ENCODE results near the gene ZNF221. TPM values are rescaled to one million over a fixed set of nuclear protein-coding genes. Genes with fewer than 3 reads are reported as not detected.

The ZNF221 gene
- total RNA-seq, 1 donor from 2014 or later, result 12.2 TPM

GRCh38 chr19:44007473-44007872, 56.4 kb downstream of the ZNF221 start:
- no peak for TF ChIP-seq CTCF (conservative IDR thresholded peaks at IDR 0.05)
- DNase-seq (ENCODE audit: extremely low spot score, unreplicated experiment), result no peak
- Mint-ChIP-seq H3K4me1 (ENCODE audit: unreplicated experiment) (peaks cover 10% of the 10 kb centered on the region), H3K4me3 (no peak overlapping the region), H3K9me3 (peaks cover 21% of the 10 kb centered on the region), H3K27me3 (no peaks in the 10 kb centered on the region), H3K27ac (no peak overlapping the region), H3K36me3 (peaks cover 62% of the 10 kb centered on the region)

- H3K27me3 Mint-ChIP-seq, result no peaks in the 10 kb centered on the region
- no peak for DNase-seq (ENCODE audit: extremely low spot score, unreplicated experiment)
- peaks cover 67% of the 10 kb centered on the region for H3K36me3 Mint-ChIP-seq
- H3K4me1 Mint-ChIP-seq (ENCODE audit: unreplicated experiment), result no peaks in the 10 kb centered on the region
- H3K4me3 Mint-ChIP-seq, result no peak overlapping the region
- H3K27ac Mint-ChIP-seq, result no peak overlapping the region
- peaks cover 31% of the 10 kb centered on the region for H3K9me3 Mint-ChIP-seq
- TF ChIP-seq CTCF (conservative IDR thresholded peaks at IDR 0.05), result no peak
Observed at GRCh38 chr19:44010468-44010867, 59.4 kb downstream of the ZNF221 start.

Other genes starting within 250 kb of the ZNF221 start
- gene IRGC, start 235.2 kb upstream of the ZNF221 start, total RNA-seq (ENCODE audit: low replicate concordance), result not detected in 2 replicates
- 44.5 and 64.9 TPM in 2 replicates for gene SMG9, start 196.3 kb upstream of the ZNF221 start, total RNA-seq (ENCODE audit: low replicate concordance)
- 1.6 and 7.7 TPM in 2 replicates for gene KCNN4, start 170.3 kb upstream of the ZNF221 start, total RNA-seq (ENCODE audit: low replicate concordance)
- gene LYPD5, start 148.8 kb upstream of the ZNF221 start, total RNA-seq (ENCODE audit: low replicate concordance), result 0.85 and 3.9 TPM in 2 replicates
- 13.1 and 18.2 TPM in 2 replicates for gene ZNF283, start 123.9 kb upstream of the ZNF221 start, total RNA-seq (ENCODE audit: low replicate concordance)
- 5.4 and 7.5 TPM in 2 replicates for gene ZNF404, start 67.3 kb upstream of the ZNF221 start, total RNA-seq (ENCODE audit: low replicate concordance)
- 13.9 and 19.2 TPM in 2 replicates for gene ZNF45, start 15.9 kb upstream of the ZNF221 start, total RNA-seq (ENCODE audit: low replicate concordance)
- gene ZNF155, start 33.0 kb downstream of the ZNF221 start, total RNA-seq (ENCODE audit: low replicate concordance), result 9.8 and 10.3 TPM in 2 replicates
- 5.0 and 6.5 TPM in 2 replicates for gene ZNF230, start 51.7 kb downstream of the ZNF221 start, total RNA-seq (ENCODE audit: low replicate concordance)
- 6.7 and 7.9 TPM in 2 replicates for gene ZNF222, start 74.2 kb downstream of the ZNF221 start, total RNA-seq (ENCODE audit: low replicate concordance)
- gene ZNF223, start 100.8 kb downstream of the ZNF221 start, total RNA-seq (ENCODE audit: low replicate concordance), result 8.4 and 10.0 TPM in 2 replicates
- gene ZNF284, start 120.9 kb downstream of the ZNF221 start, total RNA-seq (ENCODE audit: low replicate concordance), result 4.9 and 5.2 TPM in 2 replicates
- gene ZNF224, start 143.1 kb downstream of the ZNF221 start, total RNA-seq (ENCODE audit: low replicate concordance), result 28.9 and 32.8 TPM in 2 replicates
- gene ZNF225, start 162.2 kb downstream of the ZNF221 start, total RNA-seq (ENCODE audit: low replicate concordance), result 5.8 and 8.4 TPM in 2 replicates
- 17.2 and 20.7 TPM in 2 replicates for gene ZNF234, start 190.3 kb downstream of the ZNF221 start, total RNA-seq (ENCODE audit: low replicate concordance)
- gene ZNF226, start 213.9 kb downstream of the ZNF221 start, total RNA-seq (ENCODE audit: low replicate concordance), result 25.1 and 28.8 TPM in 2 replicates